HG02885 (cell line): ENCODE data around the gene CD177.
"Not testable (repeated sequence)": the region's sequence is repeated elsewhere in the genome, so short reads cannot be mapped to it uniquely, and the experiment has no call there.

Experiments
- ATAC-seq: cut with Tn5 transposase; IDR thresholded peaks from one replicate; pipeline ENCODE4 v1.9.1; 2021; ENCODE audit warnings: mild to moderate bottlenecking; ENCODE audit not compliant: unreplicated experiment, poor library complexity

CD177 gene

DNA sequence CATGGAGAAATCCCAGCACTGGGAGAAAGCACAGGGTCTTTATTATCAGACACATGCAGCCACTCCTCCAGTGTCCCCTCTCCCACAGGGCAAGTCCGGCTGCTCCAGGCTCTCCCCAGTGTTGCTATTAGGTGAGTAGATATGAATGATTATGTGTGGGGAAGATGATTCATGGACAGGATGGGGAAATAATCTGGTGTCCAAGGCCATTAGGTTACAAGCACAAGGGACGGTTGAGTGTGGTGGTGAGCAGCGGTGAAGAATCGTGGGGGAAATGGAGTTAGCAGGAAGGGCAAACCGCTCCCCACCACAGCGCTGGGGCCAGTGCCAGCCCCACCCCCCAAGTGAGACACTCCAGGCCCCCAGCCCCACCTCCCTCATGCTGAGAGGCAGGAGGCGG is 19.0 kb downstream of the CD177 start:
- ATAC-seq, result no peak

DNA sequence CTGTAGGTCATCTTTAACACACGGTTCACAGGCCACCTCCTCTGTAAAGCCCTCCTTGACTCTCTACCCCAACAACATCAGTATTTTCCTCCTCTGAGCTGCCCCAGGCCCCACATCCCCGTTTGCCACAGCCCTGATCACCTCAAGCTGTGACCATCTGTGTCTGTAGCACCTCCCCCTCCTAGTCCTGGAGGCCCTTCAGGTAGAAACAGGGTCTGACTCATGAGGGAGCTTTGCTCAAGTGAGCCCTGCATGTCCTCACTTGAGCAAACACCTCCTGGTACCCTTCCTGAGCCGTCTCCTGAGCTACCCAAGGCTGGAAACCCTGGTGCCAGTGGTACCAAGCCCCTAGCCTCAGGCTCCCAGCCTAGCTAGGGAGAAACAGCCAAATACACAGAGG is 24.1 kb downstream of the CD177 start:
- not testable (repeated sequence) for ATAC-seq

DNA sequence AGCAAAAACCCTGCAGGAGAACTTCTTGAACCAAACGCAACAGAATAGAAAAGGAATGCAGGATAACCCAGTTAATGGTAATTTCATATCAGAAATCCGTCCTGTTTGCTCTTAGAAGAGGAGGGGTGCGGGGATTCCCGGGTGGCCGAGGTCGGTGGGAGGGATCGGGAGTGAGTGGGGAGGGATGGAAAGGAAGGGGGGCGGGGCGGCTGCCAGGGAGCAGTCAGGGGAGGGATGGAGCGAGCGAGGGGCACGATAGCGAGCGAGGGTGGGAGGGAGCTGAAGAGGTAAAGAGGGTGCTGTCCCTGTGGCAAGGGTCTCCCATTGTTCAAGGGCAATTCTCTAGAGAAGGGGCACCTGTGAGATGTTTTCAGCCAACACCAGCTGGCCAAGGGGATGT is 26.5 kb downstream of the CD177 start:
- ATAC-seq, result no peak

DNA sequence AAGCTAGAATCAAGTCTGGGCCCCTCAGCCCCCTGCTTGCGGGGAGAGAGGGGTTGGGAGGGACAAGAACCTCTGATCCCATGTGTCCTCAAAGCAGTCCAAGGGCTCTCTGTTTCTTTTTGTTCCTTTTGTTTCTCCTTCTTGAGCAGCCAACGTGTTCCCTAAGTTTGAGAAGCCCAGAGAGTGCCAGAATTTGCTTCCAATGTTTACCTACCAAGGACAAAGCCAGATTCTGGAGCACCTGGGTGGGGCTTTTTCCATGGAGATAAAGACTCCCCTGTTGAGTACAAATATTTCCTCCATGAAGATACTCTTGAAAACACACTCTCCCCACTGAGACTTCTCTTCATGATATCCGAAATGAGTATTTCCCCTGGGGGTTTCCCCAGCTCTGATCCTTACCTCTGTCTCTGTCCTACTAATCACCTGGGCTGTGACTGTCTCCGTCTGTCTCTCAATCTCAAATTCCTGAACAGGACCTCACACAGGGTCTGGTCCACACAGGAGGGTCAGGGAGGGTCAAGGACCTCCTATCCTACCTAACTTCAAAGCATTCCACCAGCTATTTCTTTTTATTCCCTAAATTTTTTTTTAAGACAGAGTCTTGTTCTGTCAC is 27.4 kb downstream of the CD177 start:
- ATAC-seq, result no peak

DNA sequence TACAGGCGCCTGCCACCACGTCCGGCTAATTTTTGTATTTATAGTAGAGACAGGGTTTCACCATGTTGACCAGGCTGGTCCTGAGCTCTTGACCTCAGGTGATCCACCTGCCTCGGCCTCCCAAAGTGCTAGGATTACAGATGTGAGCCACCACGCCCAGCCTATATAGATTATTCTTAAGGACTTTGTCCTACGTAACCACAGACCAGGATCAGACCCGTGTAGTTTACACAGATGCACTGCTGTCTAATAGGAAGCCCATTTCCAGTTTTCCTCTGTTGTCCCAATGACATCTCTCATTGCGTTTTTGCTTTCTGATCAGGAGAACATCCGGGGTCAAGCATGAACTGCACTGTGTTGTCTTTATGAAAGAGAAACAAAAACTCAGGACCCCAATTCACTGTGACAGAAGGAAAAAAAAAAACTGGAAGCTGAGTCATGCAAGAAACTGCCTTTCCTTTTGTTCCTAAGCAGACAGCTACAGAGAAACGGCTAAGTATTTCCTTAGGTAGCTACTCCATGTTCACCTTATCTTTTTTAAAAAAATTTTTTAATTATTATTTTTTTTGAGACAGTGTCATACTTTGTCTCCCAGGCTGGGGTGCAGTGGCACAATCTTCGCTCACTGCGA is 29.2 kb downstream of the CD177 start:
- ATAC-seq, result not testable (repeated sequence)

DNA sequence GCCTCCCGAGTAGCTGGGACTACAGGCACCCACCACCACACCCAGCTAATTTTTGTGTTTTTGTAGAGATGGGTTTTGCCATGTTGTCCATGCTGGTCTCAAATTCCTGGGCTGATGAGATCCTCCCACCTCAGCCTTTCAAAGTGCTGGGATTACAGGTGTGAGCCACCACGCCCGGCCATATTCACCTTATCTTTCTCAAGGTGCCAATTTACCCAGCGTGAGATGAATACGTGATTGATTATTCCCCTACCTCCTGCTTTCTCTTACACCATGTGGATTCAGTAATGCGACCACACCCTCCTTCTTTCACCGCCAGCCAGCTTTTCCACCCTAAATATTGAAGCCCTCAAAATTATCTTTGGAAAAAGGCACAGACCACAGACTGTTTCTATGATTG is 29.8 kb downstream of the CD177 start:
- not testable (repeated sequence) for ATAC-seq

DNA sequence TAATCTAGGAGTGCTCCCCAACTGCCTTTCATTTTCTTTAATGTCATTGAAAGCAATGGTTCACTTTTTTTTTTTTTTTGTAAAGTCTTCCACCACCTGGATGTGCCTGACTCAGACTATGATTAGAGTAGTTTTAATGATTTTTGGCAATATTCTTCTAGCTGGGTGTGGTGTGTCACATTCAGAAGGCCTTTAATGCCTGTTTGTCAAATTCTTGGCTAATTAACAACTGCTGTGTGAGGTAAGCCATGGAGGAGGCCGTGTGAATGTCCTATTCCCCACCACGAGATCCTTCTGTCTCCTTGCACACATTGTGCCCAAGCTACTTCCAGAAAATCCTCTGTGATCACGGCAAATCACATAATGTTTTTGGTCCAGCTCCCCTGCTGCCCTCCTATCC is 30.3 kb downstream of the CD177 start:
- ATAC-seq, result not testable (repeated sequence)

DNA sequence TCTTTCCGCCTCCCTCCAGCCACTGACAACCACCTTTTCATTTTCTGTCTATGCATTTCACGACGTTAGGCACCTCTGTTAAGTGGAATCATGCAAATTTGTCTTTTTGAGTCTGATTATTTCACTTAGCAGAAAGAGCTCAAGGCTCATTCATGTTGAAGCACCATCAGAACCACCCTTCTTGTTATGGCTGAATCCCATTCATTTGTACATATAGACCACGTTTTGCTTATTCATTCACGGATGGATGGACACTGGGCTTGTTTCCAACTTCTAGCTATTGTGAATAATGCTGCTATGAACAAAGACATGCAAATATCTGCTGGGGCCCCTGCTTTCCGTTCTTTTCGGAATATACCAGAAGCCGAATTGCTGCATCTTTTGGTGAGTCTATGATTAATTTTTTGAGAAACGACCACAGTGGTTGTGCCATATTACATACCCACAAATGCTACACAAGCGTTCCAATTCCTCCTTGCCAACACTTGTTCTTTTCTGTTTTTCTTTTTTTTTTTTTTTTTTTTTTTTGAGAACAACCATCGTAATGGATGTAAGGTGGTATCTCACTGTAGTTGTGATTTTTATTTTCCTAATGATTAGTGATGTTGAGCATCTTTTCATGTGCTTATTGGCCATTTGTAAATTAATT is 37.5 kb downstream of the CD177 start:
- not testable (repeated sequence) for ATAC-seq

DNA sequence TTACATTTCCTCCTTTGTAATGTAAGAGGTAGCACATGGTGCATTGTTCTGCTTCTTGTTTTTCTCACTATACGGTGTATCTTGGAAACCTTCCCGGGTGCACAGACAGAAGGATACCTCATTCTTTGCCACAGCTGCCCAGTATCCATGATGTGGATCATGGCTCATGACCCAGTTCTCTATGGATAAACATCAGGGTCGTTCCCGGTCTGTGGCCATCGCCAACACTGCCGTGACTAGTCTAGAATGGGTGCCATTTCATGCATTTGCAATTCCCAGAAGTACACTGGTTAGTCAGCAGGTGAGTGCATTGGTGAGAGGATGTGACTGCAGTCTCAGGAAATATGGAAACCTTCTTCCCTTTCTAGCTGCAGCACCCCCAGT is 38.1 kb downstream of the CD177 start:
- ATAC-seq, result not testable (repeated sequence)

DNA sequence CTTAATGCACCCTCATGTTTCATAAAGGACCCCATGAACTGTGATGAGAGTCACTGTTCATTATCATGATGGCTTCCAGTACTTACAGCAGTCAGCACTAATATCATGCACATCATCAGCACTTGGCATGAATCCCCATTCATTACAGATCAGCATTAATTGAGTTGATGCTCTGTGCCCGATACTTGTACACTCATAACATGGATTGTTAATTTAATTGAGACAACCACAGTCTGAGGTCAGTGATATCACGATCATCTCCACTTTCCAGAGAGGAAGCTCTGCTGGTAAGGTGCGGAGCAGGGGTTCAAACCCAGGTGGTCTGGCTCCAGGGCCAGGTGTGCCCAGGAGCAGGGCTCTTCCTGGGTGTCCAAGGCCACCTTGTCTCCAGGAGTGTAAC is 40.0 kb downstream of the CD177 start:
- ATAC-seq, result not testable (repeated sequence)

DNA sequence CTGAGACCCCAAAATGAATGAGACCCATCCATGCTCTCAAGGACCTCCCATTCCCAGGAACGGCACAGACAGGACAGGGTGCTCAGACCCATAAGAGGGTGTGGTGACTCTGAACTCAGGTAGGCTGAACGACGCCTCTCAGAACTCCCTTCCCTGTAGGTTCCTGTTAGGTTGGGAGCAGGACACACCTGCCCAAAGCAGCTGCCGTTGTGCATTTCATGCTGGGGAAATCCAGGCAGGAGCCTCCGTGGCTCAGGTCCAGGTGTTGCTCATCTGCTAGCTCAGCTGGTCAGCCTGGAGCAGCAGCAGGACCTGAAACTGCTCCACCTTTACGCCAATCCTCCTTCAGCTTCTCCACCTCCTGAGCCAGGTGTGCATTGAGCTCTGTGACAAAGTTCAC is 42.1 kb downstream of the CD177 start:
- no peak for ATAC-seq

DNA sequence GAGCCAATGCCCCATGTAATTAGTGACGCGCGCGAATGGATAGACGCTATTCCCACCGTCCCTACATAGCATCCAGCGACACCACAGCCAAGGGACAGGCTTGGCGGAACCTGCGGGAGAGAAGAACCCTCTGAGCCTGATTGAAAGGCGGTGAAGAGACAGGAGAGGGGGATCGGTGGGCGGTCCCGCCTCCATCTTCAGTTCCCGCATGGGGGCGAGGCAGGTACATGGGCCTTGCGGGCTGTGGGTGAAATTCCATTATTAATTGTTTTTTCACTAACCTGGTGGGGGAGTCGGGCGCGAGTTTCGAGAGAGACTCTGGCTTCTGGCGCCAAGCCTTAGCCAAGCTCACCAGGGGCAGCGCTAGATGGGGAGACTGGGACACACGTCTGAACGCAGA is 52.8 kb downstream of the CD177 start:
- ATAC-seq, result no peak

DNA sequence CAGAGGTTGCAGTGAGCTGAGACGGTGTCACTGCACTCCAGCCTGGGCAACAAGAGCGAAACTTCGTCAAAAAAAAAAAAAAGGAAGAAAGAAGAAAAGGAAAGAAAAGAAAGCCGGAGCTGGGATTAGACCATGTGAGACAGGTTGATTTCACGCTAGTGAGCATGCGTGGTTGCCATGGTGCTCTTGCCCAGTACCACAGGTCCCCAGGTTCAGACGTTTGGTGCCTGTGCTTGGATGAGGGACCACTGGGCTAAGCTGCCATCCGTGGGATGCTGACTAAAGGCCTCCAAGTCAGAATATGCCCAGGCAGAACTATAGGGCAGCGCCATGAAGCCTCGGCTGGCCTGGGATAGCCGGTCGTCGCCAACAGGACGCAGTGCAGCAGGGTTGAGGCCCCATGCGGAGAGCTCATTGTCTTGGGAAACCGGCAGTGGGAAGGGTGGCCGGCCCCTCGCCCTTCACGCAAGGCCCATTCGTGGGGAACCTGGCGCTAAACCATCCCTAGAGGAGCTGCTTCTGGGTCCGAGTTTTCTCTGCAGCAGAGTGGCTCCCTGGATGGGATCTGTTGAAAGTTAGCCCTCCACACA is 54.0 kb downstream of the CD177 start:
- ATAC-seq, result no peak

DNA sequence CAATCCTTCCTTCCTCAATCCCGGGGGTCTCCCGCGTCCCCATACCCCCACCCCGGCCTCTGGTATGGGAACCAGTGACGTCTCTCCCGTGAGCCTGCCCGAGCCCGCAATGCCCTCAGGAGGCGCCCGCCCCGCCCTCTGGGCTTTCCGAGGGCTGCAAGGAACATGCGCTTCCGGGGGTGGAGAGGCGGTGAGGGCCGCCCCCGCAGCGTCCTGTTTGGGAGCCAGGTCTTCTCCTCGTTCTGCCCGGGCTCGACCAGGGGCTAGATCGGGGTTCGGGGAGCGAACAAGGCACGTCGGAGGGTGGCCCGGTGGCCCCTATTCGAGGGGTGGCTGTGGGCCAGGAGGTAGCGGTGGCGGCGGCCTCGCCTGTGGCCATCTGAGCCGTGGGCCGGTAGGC is 54.6 kb downstream of the CD177 start:
- ATAC-seq, result no peak

DNA sequence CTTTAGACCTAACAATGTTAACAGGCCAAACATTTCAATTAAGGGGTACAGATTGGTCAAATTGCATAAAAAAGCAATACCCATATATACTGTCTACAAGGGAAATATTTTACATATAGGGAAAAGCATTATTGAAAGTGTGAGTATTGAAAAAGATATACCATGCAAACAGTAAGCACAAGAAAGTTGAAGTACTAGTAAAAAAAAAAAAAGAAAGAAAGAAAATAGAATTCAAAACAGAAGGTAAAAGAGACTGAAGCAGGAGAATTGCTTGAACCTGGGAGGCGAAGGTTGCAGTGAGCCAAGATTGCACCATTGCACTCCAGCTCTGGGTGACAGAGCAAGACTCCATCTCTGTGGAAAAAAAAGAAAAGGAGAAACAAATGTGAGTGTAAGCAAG is 55.9 kb downstream of the CD177 start:
- no peak for ATAC-seq

DNA sequence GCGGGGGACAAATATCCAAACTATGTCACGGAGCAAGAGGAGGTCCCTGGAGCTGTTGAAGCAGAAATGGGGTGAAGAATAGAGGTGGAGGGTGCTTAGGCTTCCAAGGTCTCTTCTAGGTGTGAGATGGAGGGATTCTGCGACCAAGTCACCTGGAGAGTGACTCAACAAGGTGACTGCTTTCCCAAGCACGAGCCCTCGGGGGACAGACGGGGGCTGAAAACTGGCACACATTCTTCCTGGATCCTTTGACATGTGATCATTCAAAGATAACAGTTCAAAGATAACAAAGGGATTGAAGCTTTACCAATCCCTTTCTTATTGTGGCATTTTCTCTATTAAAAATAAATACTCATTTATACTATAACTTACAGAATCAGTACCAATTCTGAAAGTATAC is 59.0 kb downstream of the CD177 start:
- ATAC-seq, result no peak
